A172 (cell line): ENCODE data around the gene C3orf20. TPM values are rescaled to one million over a fixed set of nuclear protein-coding genes. Genes with fewer than 3 reads are reported as not detected.

Experiments used
- DNase-seq: peaks from one replicate; pipeline ENCODE4 v3.0.0-alpha.2; 2015; ENCODE audit warnings: low spot score
- total RNA-seq: library from RNA; depleted of rRNA; stranded (reverse); fragments of >200 nt; shearing (Covaris generic); gene quantifications from 2 replicates; pipeline ENCODE4 v1.2.3, GENCODE V29; 2014

Gene C3orf20
- total RNA-seq, 1 experiment from 2014 or later = not detected

DNA sequence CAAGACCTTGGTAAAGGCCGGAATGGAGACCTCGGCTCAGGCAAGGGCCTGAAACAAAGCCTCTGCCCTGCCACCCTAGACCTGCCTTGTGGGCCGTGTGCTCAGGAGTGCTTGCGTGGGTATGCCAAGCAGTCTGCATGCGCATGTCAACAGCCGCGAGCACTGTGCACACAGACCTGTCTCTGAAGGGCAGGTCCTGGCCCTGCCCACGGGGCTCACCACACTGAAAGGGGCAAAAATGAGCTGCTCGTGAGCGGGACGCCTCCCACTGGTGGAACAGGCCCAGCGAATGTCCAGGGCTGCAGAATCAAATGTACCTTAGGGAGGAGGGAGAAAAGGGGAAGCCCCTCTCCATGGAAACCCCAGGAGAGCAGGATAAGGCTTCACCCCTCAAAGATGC, 99.5 kb downstream of the C3orf20 start:
- DNase-seq = no peak

DNA sequence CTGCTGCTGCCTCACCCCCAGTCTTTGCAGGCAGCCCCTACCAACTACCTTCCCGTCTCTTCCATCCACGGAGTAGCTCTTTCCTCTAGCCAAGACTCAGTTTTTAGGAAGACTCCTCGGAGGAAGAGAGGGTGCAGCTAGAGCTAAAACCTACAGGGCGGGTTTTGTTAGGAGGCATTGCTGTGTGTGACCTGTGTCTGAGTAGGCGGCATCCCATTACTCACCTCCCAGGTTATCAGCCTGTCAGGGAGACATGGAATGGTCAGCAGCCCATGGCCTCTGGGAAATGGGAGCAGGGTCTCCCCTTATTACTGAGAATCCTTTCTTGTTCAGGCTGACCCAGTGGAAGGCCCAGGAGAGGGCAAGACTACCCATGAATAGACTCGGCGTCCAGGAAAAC, 100.1 kb downstream of the C3orf20 start:
- no peak for DNase-seq

DNA sequence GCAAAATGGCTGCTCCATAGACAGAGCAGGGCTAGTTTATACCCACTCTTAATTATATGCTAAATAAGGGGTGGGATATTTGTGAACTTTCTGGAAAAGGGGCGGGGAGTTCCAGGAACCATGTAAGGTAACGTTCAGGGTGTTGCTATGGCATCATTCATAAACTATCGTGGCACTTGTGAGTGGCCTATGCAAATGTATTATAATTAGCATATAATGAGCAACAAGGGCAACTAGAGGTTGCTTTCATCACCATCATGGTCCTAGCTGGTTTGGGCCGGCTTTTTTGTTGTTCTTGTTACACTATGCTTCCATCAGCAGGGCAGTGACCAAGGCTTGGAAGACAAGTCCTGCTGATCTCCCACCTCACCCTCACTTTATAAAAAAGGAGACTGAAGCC, 100.6 kb downstream of the C3orf20 start:
- no peak for DNase-seq

DNA sequence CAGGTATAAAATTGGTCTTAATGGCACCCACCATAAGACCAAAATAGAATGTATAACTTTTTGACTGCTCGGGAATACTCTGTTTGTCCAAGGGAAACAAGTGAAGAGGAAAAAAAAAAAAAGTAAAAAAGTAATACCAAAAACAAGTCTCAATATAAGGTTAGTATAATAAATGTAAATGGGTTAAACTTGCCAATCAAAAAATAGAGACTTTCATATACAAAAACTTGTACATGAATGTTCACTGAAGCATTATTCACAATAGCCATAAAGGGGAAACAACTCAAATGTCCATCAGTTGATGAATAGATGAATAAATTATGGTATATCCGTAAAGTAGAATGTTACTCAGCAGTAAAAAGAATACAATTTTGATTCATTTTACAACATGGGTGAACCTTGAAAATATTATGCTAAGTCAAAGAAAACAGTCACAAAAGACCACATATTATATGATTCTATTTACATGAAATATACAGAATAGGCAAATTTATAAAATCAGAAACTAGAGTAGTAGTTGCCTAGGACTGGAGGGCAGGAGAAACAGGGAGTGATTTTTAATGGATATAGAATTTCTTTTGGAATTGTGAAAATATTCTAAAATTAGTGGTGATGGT, 104.2 kb downstream of the C3orf20 start:
- no peak for DNase-seq

DNA sequence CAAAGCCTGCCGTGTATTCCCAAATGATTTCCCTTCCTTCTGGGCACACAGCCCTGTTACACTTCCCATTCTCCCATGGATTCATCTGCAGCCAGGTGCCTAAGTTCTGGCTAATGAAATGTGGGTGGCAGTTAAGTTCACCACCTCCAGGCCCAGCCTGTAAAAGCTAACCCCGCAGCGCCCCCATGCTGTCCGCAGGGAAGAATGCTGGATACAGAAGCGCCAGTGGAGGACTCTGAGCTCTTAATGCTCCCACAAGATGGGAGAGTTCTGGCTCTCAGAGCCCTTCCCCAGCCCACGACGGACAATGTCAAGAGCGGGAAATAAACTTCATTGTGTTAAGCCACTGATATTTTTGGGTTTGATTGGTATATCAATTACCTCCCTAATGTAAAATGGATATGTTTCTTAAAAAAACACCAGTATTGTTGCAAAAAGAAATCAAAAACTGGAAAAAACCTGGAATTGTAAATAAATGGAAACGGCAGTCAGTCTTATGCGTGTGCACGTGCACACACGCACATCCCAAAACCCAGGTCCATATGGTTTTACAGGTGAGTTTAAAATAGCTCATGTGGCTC, 106.1 kb downstream of the C3orf20 start:
- DNase-seq = peak; percentile 54

DNA sequence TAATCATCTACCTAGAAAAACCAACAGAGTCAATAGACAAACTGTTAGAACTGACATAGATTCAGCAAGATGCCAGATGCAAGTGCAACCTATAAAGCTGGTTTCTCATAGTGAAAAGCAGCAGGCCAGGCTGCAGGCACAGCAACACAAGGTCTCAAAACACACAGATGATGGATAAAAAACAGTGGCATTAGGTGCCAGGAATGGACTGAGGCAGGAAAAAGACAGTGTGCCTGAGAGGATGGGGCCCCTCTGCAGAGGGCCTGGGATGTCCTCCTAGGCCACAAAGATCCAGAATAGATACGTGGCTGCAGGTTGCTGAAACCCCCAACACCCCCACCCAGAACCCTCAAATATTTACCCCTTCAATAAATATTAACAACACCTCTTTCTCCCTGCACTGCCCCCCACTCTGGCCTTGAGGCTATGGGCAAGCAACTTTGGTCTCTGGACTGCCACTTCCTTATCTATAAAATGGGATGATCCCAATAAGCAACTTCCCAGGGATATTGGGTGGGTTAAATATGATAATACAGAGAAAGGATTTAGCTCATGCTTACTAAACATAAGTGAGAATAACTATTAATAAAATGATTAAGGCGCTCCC, 108.6 kb downstream of the C3orf20 start:
- DNase-seq = no peak

DNA sequence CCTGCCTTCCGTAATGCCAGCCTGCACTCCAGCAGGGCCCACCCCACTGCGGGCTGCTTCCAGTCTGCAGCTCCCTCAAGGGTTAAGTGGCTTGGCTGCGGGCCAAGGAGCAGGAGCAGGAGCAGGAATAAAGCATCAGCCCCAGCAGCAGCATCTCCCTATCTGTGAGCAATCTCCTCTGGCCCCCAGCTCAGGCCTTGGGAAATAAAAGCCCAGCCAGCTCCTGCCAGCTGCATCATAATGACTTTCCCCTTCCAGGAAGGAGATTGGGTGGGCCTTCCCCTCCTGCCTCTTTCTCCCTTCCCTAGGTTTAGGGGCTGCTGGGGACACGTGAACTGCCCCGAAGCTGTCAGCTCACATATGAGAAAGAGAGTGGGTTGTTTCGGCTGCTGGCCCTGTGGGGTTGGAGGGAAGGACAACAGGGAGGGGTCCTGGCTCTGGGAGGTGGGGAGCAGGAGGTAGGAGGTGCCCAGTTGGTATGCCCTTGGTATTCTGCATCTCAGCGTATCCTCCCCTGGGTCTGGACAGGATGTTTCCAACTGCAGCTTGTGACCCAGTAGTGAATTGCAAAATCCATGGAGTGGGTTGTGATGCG, 109.2 kb downstream of the C3orf20 start:
- DNase-seq = no peak

DNA sequence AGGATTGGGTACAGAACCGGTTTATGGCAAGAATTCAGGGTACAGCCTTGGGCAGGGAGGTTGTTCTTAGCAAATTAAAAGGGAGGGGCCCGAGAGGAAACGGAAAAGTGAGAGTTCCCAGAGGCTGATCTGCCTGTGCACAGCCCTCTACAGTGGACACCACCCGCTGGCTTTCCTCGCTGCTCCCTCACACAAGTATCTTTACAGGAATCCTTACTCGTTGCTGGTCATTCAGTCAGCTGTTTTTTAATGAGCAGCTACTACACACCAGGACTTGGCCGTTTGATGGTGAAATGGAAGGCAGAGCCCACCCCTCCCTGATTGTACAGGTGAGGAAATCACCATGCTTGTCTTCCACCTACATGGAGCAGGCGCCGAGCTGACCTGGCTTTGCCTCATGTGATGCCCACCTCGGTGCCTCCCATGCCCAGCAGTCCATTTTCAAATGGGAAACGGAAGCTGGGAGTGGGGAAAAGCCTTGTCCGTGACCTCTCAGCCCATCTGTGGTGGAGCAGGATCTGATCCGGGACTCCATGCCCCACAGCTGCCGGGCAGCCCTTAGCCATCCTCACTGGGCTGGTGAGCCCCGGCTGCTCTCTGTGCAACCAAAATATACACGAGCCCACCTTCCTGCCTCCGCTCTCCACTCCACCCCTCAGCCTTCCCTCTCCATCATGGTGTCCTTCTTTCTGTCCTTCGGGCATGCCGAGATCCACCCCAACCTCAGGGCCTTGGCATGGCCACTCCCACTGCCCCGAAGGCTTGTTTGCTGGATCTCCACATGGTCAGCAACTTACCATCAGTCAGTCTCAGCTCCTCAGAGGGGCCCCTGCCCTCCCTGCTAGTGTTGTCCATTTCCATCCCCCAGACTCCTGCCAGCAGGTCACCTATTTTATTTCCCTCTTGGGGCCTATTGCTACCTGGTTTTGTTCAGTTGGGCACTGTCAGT, 110.5 kb downstream of the C3orf20 start:
- DNase-seq = no peak

DNA sequence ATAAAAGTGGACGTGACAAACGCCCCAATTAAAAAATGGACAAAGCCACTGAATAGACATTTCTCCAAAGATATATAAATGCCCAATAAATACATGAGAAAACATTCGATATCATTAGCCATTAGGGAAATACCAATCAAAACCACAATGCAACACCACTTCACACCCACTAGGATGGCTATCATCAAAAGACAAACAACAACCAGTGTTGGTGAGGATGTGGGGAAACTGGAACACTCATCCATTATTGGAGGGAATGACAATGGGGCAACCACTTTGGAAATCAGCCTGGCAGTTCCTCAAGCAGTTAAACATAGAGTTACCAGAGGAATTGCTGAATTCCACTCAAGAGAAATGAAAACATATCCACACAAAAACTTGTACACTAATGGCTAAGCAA, 111.4 kb downstream of the C3orf20 start:
- no peak for DNase-seq

DNA sequence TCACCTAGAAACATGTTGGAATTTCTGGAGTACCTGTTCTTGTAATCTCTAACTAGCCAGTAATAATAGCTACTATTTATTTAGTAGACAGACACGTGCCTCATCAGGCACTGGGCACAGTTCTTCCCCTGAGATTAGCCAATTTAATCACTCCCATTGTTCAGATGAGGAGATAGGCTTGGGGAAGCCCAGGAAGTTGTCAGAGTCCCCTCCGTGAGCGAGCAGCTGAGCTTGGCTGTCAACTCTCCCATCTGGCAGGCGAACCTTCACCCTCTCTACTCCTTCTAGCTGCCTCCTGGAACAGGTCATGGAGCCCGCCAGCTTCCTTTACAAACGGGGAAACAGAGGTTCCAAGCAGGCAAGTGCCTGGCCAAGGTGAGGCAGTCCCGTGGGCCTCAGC, 112.7 kb downstream of the C3orf20 start:
- no peak for DNase-seq

DNA sequence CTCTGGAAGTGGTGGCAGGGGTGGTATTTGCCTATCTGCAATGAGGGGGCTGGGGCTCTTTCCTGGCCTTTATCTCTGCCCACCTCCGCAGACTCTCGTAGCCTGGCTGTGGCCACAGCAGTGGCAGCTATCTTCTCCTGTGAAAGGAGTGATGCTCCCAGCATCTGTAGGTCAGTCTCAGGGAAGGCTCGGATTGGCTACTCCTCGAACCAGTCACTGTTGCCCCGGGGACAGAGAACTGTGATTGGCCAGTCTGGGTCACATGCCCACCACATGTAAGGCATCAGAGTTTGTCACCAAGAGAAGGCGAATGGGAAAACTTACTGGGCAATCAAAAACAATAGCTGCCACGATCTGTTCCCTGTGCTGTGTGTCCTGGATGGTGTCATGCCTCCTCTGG, 113.7 kb downstream of the C3orf20 start:
- no peak for DNase-seq

DNA sequence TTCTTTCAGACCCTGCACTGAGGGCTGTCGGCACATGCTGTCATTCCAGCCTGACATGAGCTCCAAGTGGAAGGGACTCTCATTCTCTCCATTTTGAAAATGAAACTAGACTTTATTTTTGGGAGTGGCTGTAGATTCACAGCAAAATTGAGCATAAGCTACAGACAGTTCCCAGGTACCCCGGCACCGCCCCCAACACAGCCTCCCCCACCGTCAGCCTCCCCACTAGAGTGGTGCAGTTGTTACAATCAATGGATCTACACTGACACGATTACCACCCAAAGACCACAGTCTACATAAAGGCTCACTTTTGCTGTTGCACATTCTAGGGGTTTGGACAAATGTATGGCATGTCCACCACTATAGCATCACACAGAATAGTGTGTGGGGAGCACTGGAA, 114.3 kb downstream of the C3orf20 start:
- DNase-seq = no peak

DNA sequence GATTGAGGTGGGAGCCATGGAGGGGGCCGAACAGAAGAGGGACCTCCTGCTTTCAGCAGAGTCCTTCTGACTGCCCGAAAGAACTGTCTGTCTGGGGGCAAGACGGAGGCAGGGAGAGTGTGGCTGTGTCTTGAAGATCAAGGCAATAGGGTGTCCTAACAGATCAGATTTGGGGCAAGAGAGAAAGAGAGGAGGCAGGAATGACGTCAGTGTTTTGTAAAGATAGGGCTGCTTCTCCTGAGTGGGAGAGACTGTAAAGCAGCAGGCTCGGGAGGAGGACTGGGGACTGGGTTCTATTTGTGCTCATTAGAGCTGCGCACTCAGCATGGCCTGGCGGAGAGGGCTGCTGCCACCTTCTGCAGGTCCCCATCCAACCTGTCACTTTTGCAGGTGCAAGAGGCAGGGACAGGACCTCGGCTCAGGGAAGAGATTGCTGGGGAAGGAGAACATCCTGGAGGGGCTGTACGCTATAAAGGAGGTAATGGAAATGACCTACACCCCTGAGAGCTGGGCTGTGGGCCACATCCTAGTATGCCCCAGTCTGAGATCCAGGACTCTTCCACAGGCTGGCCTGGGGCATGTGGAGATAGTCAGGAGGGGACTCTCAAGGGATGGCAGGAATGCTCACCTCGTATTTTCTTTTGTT, 114.8 kb downstream of the C3orf20 start:
- DNase-seq = no peak

DNA sequence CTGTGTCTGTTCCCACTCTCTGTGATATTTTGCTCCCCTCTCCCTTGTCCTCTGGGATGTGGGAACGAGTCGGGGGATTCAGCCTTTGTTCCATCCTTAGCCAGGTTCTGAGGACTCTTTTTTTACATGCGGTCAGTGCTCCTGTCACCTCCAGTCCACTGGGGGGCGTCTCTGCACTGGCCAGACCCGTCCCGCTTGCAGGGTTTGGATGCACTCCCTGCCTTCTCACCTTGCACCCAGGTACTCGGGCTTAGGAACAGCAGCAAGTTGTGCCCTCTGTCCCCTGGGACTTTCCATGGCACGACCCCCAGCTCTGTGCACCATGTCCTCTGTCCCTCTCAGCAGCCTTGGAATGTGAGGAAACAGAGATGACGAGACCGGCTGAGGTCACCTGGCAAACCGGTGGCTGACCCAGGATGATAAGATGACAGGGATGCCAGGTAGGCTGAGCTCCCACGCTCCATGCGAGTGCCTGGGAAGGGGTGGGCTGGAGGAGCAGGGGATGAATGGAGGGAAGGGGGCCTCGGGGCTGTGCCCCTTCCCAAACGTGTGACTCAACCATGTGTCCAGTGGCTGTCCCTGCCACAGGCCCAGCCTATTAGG, 116.5 kb downstream of the C3orf20 start:
- peak; percentile 55 for DNase-seq

DNA sequence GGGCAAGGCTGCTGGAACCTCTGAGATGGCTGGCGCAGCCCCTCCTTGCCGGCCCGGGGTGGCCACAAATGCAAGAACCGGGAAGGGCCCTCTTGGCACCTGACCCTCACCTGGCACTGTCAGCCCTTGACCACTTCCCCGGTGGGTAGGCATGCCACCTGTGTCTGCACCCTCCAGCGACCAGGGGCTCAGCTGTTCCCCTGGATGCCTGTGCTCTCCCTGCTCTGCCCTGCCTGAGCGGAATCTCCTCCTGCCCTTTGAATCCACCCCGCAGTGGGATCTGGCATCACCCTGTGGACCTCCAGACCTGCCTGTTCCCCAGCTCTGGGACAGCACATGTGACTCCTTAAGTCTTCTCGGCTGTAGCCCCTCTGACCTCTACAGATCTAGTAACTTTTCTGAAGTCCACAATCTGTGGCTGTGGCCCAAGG, 117.8 kb downstream of the C3orf20 start:
- no peak for DNase-seq

DNA sequence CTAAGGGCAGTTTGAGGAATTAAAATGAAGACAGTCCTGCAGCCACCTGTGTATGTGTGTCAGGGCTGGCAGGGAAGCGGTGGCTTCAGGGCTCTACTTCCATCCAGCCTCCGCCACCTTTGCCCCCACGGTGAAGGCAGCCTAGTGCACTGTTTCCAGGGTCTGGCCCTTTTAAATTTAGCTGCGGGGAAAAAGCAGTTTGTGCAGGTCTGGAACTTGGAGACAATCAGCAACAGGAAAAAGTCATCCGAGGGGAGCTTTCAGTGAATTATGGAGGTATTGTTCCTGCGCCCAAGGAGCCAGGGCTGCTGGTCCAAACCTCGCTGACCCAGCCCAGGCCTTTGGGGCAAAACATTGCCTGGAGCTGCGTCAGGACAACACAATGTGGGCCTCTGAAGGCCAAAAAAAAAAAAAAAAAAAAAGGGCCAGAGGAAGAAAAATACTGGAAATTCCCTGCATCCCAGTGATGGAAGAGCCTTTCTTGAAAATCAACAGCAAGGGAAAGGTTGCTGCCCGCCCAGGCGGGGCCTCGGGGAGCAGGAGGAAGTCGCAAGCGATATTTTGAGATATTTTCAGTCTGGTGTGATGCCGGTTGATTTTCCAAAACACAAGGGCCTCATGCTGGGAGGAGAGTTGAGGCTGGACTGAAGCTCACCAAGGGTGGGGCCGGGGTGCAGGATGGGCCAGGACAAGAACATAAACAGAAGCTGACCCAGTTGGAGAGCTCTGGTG, 118.4 kb downstream of the C3orf20 start:
- no peak for DNase-seq

DNA sequence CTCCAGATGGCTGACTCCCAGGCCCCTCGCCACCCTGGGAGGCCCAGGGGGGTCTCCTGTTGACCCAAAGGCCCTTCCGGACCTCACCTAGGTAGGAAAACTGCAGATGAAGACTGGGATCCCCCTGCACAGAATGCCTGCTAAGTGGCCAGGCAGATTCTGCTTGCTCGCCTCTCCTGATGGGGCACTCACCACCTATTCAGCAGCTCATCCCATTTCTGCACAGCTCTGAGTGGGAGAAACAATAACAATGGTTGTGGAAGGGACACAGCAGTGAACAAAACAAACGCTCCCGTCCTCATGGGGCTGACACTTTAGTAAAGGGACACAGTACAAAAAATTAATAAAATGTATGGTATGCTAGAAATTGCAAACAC, 118.9 kb downstream of the C3orf20 start:
- no peak for DNase-seq

DNA sequence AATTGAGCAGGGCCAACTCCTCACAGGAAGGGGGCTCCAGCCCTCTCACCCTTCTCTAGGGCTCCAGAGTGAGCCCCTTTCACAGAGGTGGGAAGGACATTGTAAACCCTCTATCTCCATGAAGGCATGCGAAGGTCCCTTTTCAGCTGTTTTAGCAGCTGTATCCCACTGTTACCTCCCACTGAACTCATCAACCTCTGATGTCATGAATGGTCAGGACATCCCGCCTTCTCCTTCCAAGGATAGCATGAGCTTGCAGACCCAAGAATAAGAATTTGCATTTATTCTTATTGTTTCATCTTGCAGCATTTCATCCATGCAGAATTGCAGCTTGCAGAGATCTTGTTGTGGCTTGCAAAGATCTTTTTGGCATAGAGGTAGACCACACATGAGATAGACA, 119.5 kb downstream of the C3orf20 start:
- no peak for DNase-seq

DNA sequence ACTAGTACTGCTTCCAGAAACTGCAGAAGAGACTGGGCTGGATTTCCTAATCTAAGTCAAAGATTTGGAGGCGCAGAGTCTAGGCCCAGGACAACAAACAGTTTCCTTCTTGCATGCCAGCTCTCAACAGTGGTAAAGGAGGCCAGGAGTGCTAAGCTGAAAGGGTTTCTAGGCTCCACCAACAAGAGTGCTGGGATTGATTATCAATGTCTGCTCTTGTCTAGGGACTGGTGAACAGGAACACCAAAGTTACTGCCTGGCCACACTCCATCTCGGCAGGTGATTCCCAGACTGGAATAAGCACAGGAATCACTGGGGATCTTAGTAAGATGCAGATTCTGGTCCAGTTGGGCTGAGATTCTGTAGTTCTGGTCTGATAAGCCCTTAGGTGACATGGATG, 121.1 kb downstream of the C3orf20 start:
- no peak for DNase-seq

DNA sequence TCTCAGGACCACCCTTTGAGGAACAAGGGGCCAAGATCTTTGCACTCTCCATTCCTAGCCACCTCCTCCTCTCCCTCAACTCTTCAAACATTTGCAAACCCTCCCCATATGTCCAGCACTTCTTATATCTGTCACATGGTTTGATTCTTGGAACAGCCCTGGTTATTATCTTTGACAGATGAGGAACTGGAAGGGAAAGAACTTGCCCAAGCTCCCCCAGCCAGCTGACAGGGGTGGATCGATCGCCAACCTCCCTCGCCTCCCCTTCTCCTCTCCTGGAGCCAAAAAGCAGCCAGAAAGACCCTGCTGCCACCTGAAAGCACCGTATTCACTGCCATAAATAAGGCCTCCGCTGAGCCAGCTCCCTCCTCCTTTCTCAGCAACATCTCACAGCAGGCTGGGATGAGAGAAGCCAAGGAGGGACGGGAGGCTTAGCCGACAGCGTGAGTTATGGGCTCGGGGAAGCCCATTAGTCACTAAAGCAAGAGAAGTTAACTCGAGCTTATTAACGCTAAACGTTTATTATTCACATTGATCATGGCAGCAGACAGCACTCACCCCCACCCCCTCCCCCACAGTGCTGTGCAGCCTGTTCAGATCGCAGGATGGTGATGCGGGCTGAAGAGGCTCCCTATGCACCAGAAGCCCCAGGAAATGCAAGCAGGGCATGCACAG, 121.6 kb downstream of the C3orf20 start:
- no peak for DNase-seq
